H1 (cell line): ENCODE measurements around the gene XPNPEP2. TPM values are rescaled to one million over a fixed set of nuclear protein-coding genes. Genes with fewer than 3 reads are reported as not detected.

ENCODE experiments used
- BRCA1 ChIP-seq: IDR thresholded peaks from 2 replicates; pipeline ENCODE4 v1.6.1; 2012; ENCODE audit warnings: low read depth, low read length, improper control_type of control experiment
- CBX5 ChIP-seq: fragments of 300-800, 300-1000 bp; sonication (generic); IDR thresholded peaks from 2 replicates; pipeline ENCODE4 v1.7.1; 2016; ENCODE audit warnings: antibody characterized with exemption, low read length, low read depth
- GABPA ChIP-seq: IDR thresholded peaks from 2 replicates; pipeline ENCODE4 v1.6.1; 2011; ENCODE audit warnings: mild to moderate bottlenecking, low read length, moderate library complexity, borderline replicate concordance; ENCODE audit not compliant: insufficient read depth
- JUND ChIP-seq: IDR thresholded peaks from 2 replicates; pipeline ENCODE4 v1.6.1; 2011; ENCODE audit warnings: mild to moderate bottlenecking, improper control_type of control experiment, low read length
- KDM5A ChIP-seq: fragments of 200-600 bp; IDR thresholded peaks from 2 replicates; pipeline ENCODE4 v1.7.1; 2012; ENCODE audit warnings: mild to moderate bottlenecking, low read length, inconsistent platforms, mixed read lengths
- SAP30 ChIP-seq: fragments of 300-600 bp; sonication (generic); IDR thresholded peaks from 2 replicates; pipeline ENCODE4 v1.7.1; 2012; ENCODE audit warnings: low read length, moderate library complexity, mild to moderate bottlenecking, inconsistent platforms; ENCODE audit not compliant: insufficient read depth, insufficient replicate concordance
- SIRT6 ChIP-seq: IDR thresholded peaks from one replicate; pipeline ENCODE4 v1.7.1; 2012; ENCODE audit warnings: low read length, inconsistent platforms
- polyA plus RNA-seq, 7 experiments: library from polyadenylated mRNA; depleted of rRNA in 3 of 7; stranded (reverse) in 5 of 7; unstranded in 2 of 7; fragments of >200 nt in 5 of 7; fragments of 200-250 nt in 2 of 7; gene quantifications; 1 replicate in 5 of 7; 2 replicates in 1 of 7; 4 replicates in 1 of 7; pipeline versions ENCODE4 v1.2.1 to v1.2.3, GENCODE V29; 2011 to 2013; ENCODE audit warnings: missing spikeins in 2 of 7, mixed read lengths in 2 of 7
- total RNA-seq: library from RNA; stranded (reverse); fragmentation: NEBNext Ultra II Directional; extraction: Animal tissue kit (Norgen Biotek cat#: 25700); gene quantifications from 2 replicates; pipeline ENCODE4 v1.2.1, GENCODE V29; 2021
- TF ChIP-seq, protein P1 (sequence below): IDR thresholded peaks from 2 replicates; pipeline ENCODE4 v1.6.1; 2012; ENCODE audit warnings: inconsistent platforms

The XPNPEP2 gene
- total and polyA plus RNA-seq, 2 of the 8 experiments (the other 6 are each of a cell fraction or from before 2014, with no cell fraction given) = 0.27 TPM; not detected in 1

DNA sequence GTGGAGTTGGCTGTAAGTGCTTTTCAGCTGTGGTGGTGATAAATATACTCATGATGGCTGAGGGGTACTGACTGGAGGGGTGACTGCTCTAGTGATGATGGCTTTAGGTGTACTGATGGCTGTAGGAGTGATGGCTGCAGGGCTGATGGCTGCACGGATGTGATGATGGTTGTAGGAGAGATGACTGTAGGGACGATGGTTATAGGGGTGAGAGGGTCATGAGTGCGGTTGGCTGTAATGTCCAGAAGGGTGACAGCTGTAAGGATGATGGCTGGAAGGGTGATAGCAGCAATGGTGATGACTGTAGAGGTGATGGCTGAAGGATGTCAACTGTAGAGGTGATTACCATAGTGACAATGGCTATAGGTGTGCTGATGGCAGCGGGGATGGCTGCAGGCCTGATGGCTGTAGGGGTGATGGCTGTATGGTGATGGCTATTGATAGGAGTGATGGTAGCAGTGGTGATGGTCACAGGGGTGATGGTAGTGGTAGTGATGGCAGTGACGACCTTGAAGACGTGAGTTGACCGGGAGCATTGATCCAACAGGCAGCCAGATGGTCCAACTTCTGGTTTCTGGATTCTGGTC, 40.4 kb downstream of the XPNPEP2 start (continued):
- TF ChIP-seq KDM5A = no peak
- no peak for TF ChIP-seq BRCA1
- TF ChIP-seq SAP30 = no peak
- TF ChIP-seq SIRT6 = no peak
- no peak for TF ChIP-seq JUND
- TF ChIP-seq GABPA = no peak
- no peak for TF ChIP-seq CBX5
- TF ChIP-seq, protein P1, sequence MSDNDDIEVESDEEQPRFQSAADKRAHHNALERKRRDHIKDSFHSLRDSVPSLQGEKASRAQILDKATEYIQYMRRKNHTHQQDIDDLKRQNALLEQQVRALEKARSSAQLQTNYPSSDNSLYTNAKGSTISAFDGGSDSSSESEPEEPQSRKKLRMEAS = no peak
- TF ChIP-seq, all 59 proteins: peak for 0
